H9 (cell line): ENCODE measurements around the gene ALDOA. TPM values are rescaled to one million over a fixed set of nuclear protein-coding genes. Genes with fewer than 3 reads are reported as not detected.

ENCODE experiments used
- DNase-seq: peaks from one replicate; pipeline ENCODE4 v3.0.0-alpha.2; 2017
- H2AFZ ChIP-seq: one replicate; pipeline ENCODE4 v1.6.1; 2013; ENCODE audit warnings: mild to moderate bottlenecking, low read length, control low read depth, moderate library complexity
- H2AK5ac ChIP-seq: 2 replicates; pipeline ENCODE4 v1.6.1; 2013; ENCODE audit warnings: low read length, control low read depth, mixed read lengths; ENCODE audit not compliant: insufficient read length
- H2BK120ac ChIP-seq: one replicate; pipeline ENCODE4 v1.6.1; 2013; ENCODE audit warnings: low read depth, mild to moderate bottlenecking, low read length, control low read depth, inconsistent platforms; ENCODE audit not compliant: poor library complexity, severe bottlenecking
- H2BK12ac ChIP-seq: 2 replicates; pipeline ENCODE4 v1.6.1; 2013; ENCODE audit warnings: low read length, control low read depth, mixed read lengths, low read depth; ENCODE audit not compliant: insufficient read length
- H2BK15ac ChIP-seq: 2 replicates; pipeline ENCODE4 v1.6.1; 2013; ENCODE audit warnings: low read depth, low read length, control low read depth
- H2BK20ac ChIP-seq: one replicate; pipeline ENCODE4 v1.6.1; 2013; ENCODE audit warnings: low read depth, mild to moderate bottlenecking, low read length, control low read depth, inconsistent platforms; ENCODE audit not compliant: poor library complexity, severe bottlenecking
- H2BK5ac ChIP-seq: 2 replicates; pipeline ENCODE4 v1.6.1; 2013; ENCODE audit warnings: low read length, control low read depth, mixed read lengths; ENCODE audit not compliant: insufficient read length
- H3K14ac ChIP-seq: 2 replicates; pipeline ENCODE4 v1.6.1; 2013; ENCODE audit warnings: low read length, control low read depth; ENCODE audit not compliant: insufficient read depth
- H3K18ac ChIP-seq: 2 replicates; pipeline ENCODE4 v1.6.1; 2013; ENCODE audit warnings: low read depth, mild to moderate bottlenecking, mixed read lengths, low read length, control low read depth; ENCODE audit not compliant: insufficient read length
- H3K23ac ChIP-seq: 2 replicates; pipeline ENCODE4 v1.6.1; 2013; ENCODE audit warnings: low read length, control low read depth, mixed read lengths, low read depth; ENCODE audit not compliant: insufficient read length
- H3K23me2 ChIP-seq: 2 replicates; pipeline ENCODE4 v1.6.1; 2013; ENCODE audit warnings: low read depth, mild to moderate bottlenecking, mixed read lengths, low read length, control low read depth; ENCODE audit not compliant: insufficient read length, poor library complexity, severe bottlenecking
- H3K27ac ChIP-seq: 2 replicates; pipeline ENCODE4 v1.5.1; 2013; ENCODE audit warnings: low read length, control low read depth, mixed read lengths, low read depth; ENCODE audit not compliant: insufficient read length
- H3K27me3 ChIP-seq: 2 replicates; pipeline ENCODE4 v1.6.1; 2013; ENCODE audit warnings: low read length, control low read depth, inconsistent platforms; ENCODE audit not compliant: insufficient read depth
- H3K4ac ChIP-seq: 2 replicates; pipeline ENCODE4 v1.6.1; 2013; ENCODE audit warnings: low read depth, mild to moderate bottlenecking, control low read depth, inconsistent platforms, low read length, moderate library complexity
- H3K4me1 ChIP-seq: 2 replicates; pipeline ENCODE4 v1.6.1; 2013; ENCODE audit warnings: low read length, control low read depth, inconsistent platforms; ENCODE audit not compliant: insufficient read depth
- H3K4me2 ChIP-seq: 2 replicates; pipeline ENCODE4 v1.6.1; 2013; ENCODE audit warnings: low read length, control low read depth, mixed read lengths; ENCODE audit not compliant: insufficient read length, insufficient read depth
- H3K56ac ChIP-seq: 2 replicates; pipeline ENCODE4 v1.6.1; 2013; ENCODE audit warnings: low read depth, mild to moderate bottlenecking, mixed read lengths, low read length, control low read depth; ENCODE audit not compliant: insufficient read length
- H3K79me1 ChIP-seq: 2 replicates; pipeline ENCODE4 v1.6.1; 2013; ENCODE audit warnings: low read depth, mild to moderate bottlenecking, moderate library complexity, low read length, control low read depth, inconsistent platforms; ENCODE audit not compliant: insufficient read depth, poor library complexity, severe bottlenecking
- H3K79me2 ChIP-seq: 2 replicates; pipeline ENCODE4 v1.6.1; 2013; ENCODE audit warnings: low read length, control low read depth, inconsistent platforms; ENCODE audit not compliant: insufficient read depth
- H3K9ac ChIP-seq: 2 replicates; pipeline ENCODE4 v1.6.1; 2013; ENCODE audit warnings: low read length, control low read depth, mixed read lengths; ENCODE audit not compliant: insufficient read length; ENCODE audit errors: extremely low read depth
- H3K9me3 ChIP-seq: one replicate; pipeline ENCODE4 v1.6.1; 2013; ENCODE audit warnings: low read depth, low read length, inconsistent platforms; ENCODE audit not compliant: control insufficient read depth
- H3T11ph ChIP-seq: one replicate; pipeline ENCODE4 v1.6.1; 2013; ENCODE audit warnings: mild to moderate bottlenecking, low read length, control low read depth, inconsistent platforms
- H4K20me1 ChIP-seq: one replicate; pipeline ENCODE4 v1.6.1; 2013; ENCODE audit not compliant: control insufficient read depth, insufficient read length, insufficient read depth
- H4K5ac ChIP-seq: 2 replicates; pipeline ENCODE4 v1.6.1; 2013; ENCODE audit warnings: low read depth, mild to moderate bottlenecking, mixed read lengths, low read length, control low read depth; ENCODE audit not compliant: insufficient read length
- H4K8ac ChIP-seq: replicated peaks from 2 replicates; pipeline ENCODE4 v1.6.1; 2013; ENCODE audit warnings: low read length, control low read depth, mixed read lengths, low read depth; ENCODE audit not compliant: insufficient read length
- H4K91ac ChIP-seq: 2 replicates; pipeline ENCODE4 v1.6.1; 2013; ENCODE audit warnings: low read depth, mild to moderate bottlenecking, moderate library complexity, mixed read lengths, low read length, control low read depth; ENCODE audit not compliant: insufficient read length
- H3K27ac Mint-ChIP-seq, 3 experiments: 2 replicates in 2 of 3; 3 replicates in 1 of 3; pipeline ENCODE4 v1.8.0; 2020 to 2021; ENCODE audit warnings: mixed read lengths in 3 of 3, mild to moderate bottlenecking in 1 of 3, moderate library complexity in 1 of 3
- H3K27me3 Mint-ChIP-seq: 2 replicates; pipeline ENCODE4 v1.8.0; 2021; ENCODE audit warnings: low read depth, mild to moderate bottlenecking, moderate library complexity, mixed read lengths
- H3K36me3 Mint-ChIP-seq, 3 experiments: 2 replicates in 2 of 3; 3 replicates in 1 of 3; pipeline ENCODE4 v1.8.0; 2020 to 2021; ENCODE audit warnings: low read depth in 3 of 3, mixed read lengths in 3 of 3; ENCODE audit not compliant: insufficient read depth in 1 of 3
- H3K4me1 Mint-ChIP-seq, 2 experiments: 2 replicates each; pipeline ENCODE4 v1.8.0; 2020; ENCODE audit warnings: mixed read lengths in 2 of 2
- H3K4me3 Mint-ChIP-seq, 2 experiments: 2 replicates in 1 of 2; 3 replicates in 1 of 2; pipeline ENCODE4 v1.8.0; 2020 to 2021; ENCODE audit warnings: mild to moderate bottlenecking in 2 of 2, mixed read lengths in 2 of 2, moderate library complexity in 1 of 2
- H3K9me3 Mint-ChIP-seq, 2 experiments: 2 replicates in 1 of 2; 3 replicates in 1 of 2; pipeline ENCODE4 v1.8.0; 2020; ENCODE audit warnings: mild to moderate bottlenecking in 2 of 2, mixed read lengths in 2 of 2, moderate library complexity in 1 of 2
- CTCF ChIP-seq: fragments of 200-600 bp; sonication (generic); conservative IDR thresholded peaks from 3 replicates; pipeline ENCODE4 v1.8.0; 2021; ENCODE audit warnings: antibody characterized with exemption, mild to moderate bottlenecking
- WGBS: extraction: QIAGEN DNeasy Blood & Tissue Kit; methylation state at CpG from one replicate; pipeline ENCODE4 v1.1.7; 2013; ENCODE audit warnings: missing lambda C conversion rate, low lambda C conversion rate, mixed read lengths; ENCODE audit not compliant: insufficient read length; ENCODE audit errors: extremely low coverage; 5-methylcytosine and 5-hydroxymethylcytosine counted together
- total RNA-seq: library from RNA; stranded (reverse); gene quantifications from 2 replicates; pipeline ENCODE4 v1.2.1, GENCODE V29; 2021

Gene ALDOA
- total RNA-seq, 1 experiment from 2014 or later: 1,356 TPM

- H3K4me1 Mint-ChIP-seq: peaks cover 21 to 28% of the 10 kb centered on the region in 2 experiments
- Histone ChIP-seq H3K27ac (no peak overlapping the region), H2BK20ac (no peak overlapping the region), H2BK15ac (no peak overlapping the region), H2AFZ (no peak overlapping the region), H3K79me1 (no peaks in the 10 kb centered on the region), H3K23ac (no peak overlapping the region), H3K9ac (peak overlapping the region; percentile 67), H2AK5ac (no peak overlapping the region), H2BK12ac (no peak overlapping the region), H3K9me3 (no peaks in the 10 kb centered on the region), H3T11ph (no peak overlapping the region), H3K23me2 (peaks cover 13% of the 10 kb centered on the region), H2BK5ac (peak overlapping the region; percentile 18), H3K27me3 (no peaks in the 10 kb centered on the region), H3K56ac (no peak overlapping the region), H4K5ac (no peak overlapping the region), H3K4ac (no peak overlapping the region), H3K4me1 (no peaks in the 10 kb centered on the region), H4K20me1 (no peaks in the 10 kb centered on the region), H4K8ac (no peak overlapping the region), H3K4me2 (peak overlapping the region; percentile 78), H3K18ac (no peak overlapping the region), H3K14ac (peak overlapping the region; percentile 36; the same call in 1 of the 2 replicates), H2BK120ac (no peak overlapping the region), H4K91ac (no peak overlapping the region), H3K79me2 (peaks cover 5% of the 10 kb centered on the region; the same call in 1 of the 2 replicates)
- peak overlapping the region; percentile 77 to 90 for H3K4me3 Mint-ChIP-seq
- H3K27ac Mint-ChIP-seq: peak overlapping the region; percentile 52 to 97 (median 92); a peak in 5 of 7 replicates
- H3K27me3 Mint-ChIP-seq: peaks cover 9% of the 10 kb centered on the region
- peak; percentile 94 for DNase-seq
- H3K9me3 Mint-ChIP-seq: peaks cover 11 to 12% of the 10 kb centered on the region in 2 experiments
- peaks cover 19 to 25% (median 21%) of the 10 kb centered on the region in 3 experiments for H3K36me3 Mint-ChIP-seq
- peak; percentile 88 for TF ChIP-seq CTCF
- WGBS: no CpG with 5 or more reads among the region's 22 CpGs
Measured at GRCh38 chr16:30092373-30093010, 26.9 kb downstream of the ALDOA start.
